ENCODE measurements around the gene RNF26.

The RNF26 gene

DNA sequence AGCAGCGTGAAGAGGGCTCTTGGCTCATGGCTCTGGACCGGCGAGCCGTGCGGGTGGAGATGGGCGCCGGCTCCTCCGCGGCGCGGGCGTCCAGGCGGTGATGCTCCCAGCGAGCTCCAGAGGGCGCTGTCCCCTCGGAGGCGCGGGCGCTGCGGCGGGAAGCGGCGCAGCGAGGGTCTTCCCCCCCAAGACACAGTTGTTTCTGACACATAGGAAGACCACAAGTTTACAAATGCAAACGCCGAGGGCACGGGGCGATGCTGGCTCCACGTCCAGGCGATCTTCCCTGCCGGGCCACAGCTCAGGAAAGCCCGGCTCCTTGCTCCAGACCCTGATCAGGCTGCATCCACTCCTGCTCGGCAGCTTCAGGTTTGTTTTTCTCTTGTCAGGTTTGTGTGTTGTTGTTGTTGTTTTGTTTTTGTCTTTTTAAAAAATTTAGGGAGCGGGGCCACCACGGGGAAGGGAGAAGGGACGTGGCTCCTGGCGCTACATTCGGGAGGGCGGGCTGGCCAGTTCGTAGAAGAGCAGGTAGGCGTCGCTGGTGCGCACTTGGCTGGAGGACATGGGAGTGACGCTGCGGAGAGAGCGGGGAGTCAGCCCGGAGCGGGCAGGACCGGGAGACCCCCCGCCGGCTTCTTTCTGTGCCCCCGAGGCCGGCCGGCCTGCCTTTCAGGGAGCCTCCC lies 22.2 kb downstream of the RNF26 start:
- peak; percentile 62 to 93 for DNase-seq

DNA sequence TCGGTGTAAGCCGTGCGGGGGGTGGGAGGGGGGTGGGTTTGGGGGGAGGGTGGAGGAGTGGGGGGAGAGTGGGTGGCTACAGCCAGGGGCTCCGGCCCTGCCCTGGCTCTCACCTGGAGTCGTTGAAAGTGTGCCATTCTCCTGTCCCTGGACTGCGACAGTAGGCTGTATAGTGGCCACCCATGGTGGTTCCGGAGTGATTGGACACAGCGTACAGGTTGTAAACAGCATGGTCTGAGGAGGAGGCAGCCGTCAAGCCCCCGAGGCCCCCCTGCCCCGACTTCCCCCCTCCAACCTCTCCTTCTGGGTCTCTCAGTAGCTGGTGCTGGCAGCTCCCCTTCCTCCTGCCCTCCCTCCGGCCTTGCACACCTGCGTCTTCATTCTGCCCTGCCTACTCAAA lies 22.7 kb downstream of the RNF26 start:
- DNase-seq, result no peak

DNA sequence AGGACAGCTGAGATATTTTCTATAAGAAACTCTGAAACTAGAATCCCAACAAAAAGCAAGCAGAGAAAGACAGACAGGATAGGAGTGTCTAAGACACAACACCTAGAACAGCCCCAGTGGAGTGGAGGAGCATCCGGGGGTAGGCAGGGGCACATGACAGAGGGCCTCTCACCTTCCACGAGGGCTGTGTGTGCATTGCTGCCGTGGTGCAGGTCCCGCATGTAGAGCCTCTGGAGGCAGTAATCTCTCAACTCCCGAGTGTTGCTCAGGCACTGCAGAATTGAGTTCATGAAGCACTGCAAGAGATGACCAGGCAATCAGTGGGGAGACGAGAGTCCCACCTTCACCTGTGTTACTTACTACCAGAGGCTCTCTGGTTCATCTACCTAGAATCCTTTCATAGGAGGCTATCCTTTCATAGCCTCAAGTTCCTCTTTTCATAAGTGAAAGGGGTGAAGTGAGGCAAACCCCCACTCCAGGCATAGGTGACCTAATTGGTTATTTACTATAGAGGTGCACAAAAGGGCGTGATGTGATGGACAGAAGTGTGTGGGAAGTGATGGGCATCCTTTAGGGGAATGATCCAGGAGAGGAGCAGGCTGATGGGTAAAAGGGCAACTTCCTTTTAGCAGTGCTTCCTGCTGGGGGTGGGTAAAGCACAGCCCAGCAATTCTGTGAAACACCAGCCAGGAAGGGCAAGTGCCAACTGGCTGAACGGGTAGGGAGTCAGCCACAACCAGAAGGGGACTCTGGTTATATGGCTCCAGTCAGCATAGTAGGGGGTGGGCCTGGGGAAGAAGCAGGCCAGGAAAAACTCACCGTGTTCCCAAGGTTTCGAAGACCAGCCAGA lies 25.3 kb downstream of the RNF26 start:
- DNase-seq, result no peak

DNA sequence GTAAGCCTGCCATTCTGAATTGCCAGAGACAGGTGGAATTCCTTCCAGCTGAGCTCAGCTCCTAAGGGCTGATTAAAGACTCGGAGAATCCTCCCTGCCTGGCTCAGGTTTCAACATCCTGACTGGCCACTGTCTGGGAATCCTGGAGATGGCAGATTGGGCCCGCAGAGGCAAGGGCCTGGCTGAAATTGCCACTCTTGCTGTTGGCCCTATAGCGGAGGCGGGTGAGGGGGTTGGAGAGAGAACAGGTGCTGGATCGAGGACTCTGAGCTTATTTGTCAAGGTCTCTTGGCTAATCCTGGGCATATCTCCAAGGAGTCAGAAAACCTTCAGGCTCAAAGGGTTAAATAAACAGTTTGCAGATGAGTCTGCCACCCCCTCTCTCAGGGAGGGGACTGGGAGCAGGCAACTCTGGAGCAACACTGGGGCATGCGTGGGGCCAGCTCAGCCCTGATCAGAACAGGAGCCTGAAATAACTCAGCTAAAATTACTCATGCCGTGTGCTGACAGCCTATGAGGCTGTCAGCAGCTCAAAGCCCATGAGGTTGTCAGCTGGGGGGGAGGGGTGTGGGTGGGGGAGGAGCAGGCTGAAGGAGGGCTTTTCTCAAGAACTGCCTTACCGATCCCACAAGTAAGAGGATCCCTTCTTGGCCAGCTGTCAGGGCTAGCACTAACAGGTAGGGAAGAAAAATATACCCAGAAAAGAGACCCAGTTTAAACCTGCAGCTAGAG lies 26.9 kb downstream of the RNF26 start:
- peak; percentile 70 to 83 for DNase-seq

DNA sequence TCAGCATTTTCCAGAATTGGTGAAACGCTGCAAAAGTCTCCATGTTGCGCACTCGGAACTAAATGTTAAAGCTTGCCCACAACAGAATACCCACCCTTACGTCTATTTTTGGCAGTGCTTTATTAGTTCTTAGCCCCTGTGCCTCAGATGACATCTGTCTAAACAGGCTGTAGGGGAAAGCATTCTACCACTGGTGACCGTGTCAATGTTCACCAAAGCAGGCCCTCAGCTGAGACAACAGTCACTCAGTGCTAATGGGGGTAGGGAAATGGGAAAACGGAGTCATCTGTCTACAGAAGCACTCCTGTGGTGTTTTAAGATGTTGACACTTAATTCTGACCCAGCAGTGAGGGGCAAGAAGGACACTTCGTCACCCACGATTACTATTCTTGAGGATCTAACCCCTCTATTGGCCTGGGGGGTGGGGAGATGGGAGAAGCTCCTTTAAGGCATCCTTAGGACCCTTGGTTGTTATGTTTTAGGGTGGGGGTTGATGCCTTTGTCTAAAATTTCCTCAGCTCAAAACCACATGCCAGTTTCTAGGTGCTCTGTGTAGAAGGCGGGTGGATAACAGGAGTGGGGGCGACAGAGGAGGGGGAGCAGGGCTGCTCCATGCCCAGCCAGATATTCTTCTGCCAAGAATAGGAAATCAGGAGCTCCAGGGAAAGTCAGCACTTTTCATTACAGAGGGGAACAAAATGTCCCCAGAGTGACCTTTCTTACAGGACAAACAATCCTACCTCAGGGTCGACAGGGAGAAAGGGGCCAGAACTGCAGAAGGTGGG lies 27.8 kb downstream of the RNF26 start:
- DNase-seq, result no peak

DNA sequence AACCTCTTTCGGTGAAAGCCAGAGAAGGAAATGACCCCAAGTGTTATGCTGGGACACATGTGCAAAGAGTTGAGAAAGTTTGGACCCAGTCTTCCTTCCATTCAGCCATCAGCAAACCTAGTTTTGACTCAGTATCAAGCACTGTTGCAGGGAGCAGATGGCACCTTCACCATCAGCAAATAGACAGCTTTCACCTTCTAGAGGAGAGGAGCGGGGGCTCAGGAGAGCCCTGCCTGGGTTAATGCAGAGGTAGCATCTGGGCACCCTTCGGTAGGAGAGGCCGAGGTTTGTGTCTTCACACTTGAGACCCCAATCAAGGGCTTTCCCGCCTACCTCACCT lies 28.4 kb downstream of the RNF26 start:
- no peak for DNase-seq

DNA sequence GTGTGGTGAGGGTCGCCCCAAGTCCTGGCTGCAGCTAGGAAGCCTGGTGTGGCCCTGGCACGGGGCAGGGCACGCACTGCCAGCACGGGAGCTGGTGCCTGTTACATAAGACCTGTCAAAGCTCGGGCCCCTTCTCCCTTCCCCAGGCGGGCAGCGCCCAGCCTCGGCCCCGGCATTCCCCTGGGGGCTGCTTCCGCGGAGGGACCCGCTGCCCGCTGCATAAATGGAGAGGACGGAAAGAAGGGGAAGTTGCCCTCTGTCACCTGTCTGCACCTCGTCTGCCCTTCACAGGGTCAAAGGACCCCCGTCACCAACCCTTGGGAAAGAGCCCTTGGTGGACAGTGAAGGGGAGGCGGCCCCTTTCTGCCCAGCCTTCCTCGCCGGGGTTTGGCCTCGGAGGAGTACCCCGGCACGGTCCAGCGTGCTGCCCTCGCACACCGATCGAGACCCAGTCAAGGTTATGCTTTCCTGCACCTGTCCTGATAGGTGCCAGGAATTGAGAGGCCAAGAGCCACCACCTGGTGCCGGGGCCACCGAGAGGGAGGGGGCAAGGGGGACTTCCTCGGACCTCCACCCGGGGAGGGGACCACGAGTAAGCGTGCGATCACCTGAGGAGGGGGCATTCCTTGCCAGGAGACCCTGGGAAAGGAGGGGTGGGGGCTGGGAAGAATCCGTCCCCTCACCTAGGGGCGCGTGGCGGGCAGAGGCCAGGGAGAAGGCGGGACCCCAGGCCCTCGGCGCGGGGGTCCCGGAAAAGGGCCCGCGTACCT lies 28.9 kb downstream of the RNF26 start:
- DNase-seq, result peak in 1 of 2 experiments; percentile 67

DNA sequence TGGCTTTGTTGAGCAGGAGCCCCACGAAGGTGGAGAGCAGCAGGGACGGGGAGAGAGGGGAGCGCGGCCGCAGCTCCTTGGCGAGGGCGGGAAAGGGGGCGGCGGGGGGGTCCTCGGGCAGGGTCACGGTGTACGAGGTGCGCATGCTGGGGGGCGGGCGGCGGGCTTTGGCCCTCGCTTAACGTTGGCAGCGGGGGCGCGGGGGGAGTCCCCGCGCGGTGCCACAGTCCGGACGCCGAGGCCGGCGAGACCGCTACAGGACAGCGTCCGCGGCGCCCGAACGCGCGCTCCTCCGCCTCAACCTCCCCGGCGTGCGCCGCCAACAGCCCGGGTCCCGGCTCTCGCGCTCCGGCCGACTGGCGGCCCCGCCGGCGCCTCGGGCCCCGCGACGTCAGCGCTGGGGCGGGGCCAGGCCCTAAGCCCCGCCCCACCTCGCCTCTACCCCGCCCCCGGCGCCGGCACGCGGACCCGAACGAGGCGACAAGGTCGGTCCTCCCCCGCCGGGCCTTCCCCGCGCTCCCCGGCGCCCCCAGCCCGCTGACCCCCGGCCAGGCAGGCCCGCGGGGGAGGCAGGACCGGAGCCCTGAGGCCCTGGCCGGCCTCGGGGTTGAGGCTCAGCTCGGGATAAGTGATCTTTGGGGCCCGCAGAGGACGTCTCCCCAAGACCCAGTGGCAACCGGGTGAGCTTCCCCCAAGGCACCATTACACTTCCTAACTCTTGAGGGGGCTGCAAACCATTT lies 29.7 kb downstream of the RNF26 start:
- DNase-seq, result peak in 1 of 2 experiments; percentile 92

DNA sequence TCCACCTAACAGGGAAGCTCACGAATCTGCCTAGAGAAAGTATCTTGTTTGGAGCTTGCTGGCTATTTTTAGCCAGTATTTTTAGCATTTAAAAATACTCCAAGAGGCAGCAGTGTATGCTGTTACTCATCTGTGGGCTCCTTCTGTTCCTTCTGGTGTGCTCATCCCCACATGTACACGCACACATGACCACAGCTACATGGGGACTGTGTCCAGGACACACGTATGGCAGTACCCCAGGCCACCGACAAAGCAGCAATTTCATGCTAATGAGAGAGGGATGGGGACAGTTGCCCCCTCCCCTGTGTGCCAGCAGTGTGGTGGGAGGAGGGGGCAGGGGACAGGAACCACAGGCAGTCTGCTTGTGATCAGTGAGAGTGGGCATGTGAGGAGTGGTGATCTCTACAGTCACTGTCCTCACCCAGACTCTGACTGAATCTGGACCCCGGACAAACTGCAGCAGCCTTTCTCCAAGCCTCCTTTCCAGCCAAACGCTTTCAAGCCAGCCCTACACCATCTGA lies 30.8 kb downstream of the RNF26 start:
- DNase-seq, result no peak

DNA sequence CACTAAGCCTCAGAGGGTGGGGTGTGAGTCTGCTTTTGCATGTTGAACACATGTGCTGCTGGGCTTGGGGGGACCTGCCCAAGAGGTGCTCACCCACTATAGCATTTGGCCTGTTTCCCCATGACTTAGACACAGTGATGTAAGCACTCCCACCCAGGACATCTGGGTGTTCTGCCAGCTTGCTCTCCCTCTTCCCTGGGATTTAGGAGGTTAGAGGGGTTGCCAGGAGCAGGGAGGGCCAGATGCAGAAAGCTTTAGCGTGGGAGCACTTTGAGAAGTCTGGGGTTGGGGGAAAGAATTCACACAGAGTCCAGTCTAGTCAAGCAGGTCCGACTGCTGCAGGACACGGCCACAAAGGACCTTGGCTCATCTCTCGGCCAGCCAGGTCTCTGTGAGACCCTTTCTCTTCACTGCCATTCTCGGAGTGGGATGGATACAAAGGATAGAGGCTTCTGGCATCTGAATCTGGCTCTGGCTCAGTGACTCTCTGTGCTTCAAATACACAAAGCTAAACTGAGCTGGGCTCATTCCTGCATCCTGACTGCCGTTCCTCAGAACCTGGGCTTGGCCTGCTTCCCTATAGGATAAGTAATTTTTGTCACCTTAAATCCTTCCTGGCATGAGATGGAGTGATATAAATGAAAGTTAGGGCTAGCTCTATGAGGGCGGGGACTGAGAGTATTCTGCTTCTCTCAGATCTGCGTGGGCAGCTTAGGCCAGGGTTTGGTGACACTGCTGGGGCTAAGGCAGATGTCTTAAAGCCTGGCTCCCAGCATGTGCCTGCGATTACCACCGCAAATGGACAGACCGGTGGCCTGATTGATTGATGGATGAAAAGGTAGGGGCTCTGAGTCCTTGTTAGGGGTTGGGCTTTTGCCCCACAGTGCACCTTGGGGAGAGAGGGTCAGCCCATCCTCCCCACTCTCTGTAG lies 32.6 kb downstream of the RNF26 start:
- no peak for DNase-seq

DNA sequence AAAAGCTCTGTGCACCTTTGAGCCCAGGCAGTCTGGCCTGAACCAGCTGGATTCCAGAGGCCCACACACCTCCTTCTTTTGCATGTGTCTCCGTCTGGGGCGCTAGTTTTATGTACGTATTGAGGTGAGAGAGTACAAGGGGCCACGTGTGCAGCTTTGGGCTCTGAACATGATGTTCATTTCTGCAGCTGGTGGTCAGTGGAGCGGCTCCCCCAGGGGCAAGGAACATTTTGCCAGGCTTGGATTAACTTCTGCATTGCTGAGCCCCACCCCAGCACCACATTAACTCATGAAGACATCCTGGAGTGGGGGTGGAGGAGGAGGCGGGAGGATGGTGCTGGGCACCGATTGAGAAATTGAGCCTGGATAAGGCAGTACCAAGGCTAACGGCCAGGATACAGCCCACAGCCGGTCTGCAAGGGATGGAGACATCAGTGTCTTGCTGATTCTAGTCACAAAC lies 33.4 kb downstream of the RNF26 start:
- DNase-seq, result peak; percentile 83 to 93

DNA sequence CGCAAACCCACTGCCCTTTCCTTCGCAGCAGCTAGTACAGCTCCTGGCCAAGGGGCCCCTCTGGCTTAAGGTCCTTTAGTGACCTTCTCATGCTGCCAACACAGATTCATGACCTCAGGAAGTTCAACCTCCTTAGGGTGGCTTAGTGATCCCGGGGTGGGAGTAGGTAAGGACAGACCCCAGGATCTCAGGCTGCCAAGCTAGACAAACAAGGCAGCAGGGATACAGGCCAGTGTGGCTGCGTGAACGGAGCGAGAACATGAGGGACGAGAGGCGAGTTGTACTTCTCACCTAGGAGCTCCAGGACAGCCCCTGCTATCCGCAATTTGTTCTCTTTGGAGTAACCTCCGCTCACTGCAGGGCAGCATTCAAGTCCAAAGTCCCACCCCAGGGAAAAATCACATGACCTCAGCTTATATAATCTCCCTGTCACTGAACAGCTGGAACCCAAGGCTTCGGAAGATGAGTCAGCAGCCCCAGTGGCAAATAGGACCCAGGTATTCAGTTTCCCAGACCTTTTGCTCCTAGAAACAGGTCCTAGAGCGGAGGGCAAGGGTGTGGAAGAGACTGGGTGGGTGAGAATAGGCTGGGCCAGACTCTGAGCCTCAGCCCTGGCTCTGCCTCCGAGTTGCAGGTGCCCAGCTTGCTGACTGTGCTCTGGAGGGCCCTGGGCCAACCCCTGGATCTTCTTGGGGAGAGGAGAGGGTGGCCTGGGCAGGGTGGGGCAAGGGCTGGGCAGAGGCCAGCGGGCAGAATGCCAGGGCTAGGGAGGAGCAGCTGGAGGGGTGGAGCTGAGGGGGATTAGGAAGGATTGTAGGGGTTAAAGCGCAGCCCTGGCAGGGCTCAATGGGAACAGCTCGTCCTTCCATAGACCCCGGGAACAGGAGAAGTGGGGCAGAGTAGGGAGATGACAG lies 34.1 kb downstream of the RNF26 start:
- DNase-seq, result peak; percentile 60 to 90

DNA sequence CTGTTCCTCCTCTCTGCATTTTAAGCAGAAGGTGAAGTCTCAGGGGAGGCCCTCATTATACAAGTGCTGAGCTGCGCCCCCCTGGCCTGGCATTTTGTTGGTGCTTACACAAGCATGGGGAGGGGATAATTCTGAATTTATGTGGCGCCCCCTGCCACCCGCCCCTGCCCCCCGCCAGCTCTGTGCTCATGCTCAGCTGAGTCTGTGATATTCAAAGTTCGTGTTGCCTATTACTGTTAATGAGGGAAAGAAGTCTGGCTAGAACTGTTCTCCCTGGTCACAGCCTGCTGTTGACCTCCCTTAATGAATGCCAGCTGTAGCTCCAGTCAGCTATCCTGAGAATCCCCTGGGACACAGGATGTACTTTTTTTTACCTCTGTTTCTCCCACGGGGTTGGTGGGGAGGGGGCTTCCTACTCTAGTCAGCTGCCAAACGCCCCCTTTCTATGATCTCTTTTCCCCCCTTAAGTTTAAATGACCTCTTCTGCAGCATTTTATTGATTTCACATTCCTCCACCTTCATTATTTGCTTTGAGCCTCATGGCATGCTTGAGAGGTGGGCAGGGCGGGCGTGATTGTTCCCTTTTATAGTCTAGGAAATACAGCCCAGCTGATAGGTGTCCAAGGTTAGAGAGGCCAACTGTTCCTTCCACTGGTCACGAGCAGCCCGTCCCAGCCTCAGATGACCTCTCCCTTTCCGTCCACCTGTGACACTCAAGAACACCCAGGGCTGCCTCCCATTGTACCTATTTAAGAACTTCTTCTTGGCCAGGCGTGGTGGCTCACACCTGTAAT lies 35.0 kb downstream of the RNF26 start:
- peak; percentile 54 to 82 for DNase-seq

DNA sequence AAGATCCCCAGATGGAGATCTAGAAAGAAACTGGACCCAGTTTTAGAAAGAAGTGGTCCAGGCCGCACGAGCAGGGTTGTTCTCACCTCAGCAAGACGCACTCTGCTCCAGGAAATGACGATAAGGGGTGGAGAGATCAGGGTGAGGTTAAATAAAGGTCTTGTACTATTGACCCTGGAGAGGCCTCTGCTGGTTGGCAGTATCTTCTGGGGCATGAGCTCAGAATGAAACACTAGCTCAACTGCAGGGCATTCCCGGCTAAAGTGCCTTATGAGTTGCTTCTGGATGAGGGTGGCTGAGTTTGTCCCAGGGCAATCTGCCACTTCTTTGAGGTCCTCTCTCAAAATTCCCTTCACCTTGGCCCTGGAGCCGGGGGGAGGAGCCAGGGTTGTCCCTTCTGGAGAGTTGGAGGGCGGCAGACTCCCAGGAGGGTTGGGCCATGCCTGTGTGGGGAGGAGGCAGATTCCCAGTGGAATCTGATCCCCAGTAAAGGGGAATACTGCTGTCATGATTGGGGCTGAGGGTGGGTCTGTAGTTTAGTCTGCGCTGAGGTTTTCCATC lies 36.2 kb downstream of the RNF26 start:
- DNase-seq, result no peak

DNA sequence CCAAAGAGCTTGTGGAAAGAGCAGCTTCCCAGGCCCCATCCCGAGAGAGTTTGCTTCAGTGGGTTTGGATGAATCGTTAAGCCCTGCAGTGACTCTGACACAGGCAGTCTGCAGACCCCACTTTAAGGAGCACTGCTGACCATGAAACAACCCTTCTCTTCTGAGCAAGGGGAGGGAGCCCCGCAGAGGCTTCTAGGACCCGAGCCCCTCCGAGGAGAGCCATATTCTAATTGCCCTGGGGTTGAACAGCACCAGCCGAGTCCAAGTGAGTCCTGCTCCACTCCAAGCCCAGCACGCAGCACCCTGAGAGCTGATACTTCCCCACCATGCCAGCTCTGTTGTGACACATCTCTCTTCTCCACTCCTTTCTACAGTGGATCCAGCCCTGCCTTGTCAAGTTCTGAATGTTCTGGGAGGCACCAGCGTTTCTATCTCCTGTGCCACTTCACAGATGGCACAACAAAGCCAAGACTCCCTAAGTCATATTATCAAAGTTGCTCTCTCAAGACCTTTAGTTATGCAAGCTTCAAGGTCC lies 36.8 kb downstream of the RNF26 start:
- no peak for DNase-seq

DNA sequence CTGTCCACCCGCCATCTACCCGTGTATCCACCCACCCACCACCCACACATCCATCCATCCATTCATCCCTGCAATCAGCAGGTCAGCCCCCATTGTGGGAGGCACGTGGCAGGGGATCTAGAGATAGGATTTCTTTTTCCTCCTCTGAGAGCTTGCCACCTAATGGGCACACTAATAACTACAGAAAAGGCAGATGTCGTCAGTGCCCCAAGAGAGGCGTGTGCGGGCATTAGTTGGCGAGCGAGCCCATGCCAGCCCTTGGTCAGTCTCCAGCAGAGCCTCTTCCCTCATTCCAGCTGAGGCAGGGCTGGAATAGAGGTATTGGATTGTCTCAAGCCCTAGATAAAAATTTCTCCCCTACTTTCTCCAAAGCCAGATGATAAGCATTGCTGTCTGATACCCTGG lies 37.5 kb downstream of the RNF26 start:
- DNase-seq, result peak; percentile 39 to 73

Data from NCI-H526 (cell line).